Occipital lobe (tissue), 2 donors: ENCODE results near the gene STRN4. TPM values are rescaled to one million over a fixed set of nuclear protein-coding genes. Genes with fewer than 3 reads are reported as not detected.
"Not testable (repeated sequence)": the region's sequence is repeated elsewhere in the genome, so short reads cannot be mapped to it uniquely, and the experiment has no call there.

Source experiments
- DNase-seq: peaks from one replicate; lab custom pipeline; 2025; lab: John Stamatoyannopoulos, UW
- total RNA-seq: library from RNA; depleted of rRNA; stranded (reverse); fragments of >200 nt; gene quantifications from one replicate; pipeline ENCODE4 v1.2.3, GENCODE V29; 2014

STRN4 gene
- total RNA-seq, 1 donor from 2014 or later = 85.2 TPM

GRCh38 chr19:46775642-46776258 lies 29.5 kb upstream of the STRN4 start:
- no peak for DNase-seq

DNA sequence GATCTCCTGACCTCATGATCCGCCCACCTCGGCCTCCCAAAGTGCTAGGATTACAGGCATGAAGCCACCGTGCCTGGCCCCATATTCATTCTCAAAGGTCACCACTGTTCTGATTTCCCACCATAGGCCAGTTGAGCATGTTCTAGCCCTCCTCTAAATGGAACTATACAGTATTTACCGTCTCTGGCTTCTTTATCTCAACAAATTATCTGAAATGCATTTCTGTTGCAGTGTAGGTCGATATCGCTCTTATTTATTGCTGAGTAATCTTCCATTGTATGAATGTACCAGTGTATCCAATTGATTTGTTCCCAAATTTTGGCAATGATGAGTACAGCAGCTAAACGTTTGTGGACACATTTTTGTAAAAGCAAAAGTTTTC lies 26.8 kb upstream of the STRN4 start:
- DNase-seq = no peak

DNA sequence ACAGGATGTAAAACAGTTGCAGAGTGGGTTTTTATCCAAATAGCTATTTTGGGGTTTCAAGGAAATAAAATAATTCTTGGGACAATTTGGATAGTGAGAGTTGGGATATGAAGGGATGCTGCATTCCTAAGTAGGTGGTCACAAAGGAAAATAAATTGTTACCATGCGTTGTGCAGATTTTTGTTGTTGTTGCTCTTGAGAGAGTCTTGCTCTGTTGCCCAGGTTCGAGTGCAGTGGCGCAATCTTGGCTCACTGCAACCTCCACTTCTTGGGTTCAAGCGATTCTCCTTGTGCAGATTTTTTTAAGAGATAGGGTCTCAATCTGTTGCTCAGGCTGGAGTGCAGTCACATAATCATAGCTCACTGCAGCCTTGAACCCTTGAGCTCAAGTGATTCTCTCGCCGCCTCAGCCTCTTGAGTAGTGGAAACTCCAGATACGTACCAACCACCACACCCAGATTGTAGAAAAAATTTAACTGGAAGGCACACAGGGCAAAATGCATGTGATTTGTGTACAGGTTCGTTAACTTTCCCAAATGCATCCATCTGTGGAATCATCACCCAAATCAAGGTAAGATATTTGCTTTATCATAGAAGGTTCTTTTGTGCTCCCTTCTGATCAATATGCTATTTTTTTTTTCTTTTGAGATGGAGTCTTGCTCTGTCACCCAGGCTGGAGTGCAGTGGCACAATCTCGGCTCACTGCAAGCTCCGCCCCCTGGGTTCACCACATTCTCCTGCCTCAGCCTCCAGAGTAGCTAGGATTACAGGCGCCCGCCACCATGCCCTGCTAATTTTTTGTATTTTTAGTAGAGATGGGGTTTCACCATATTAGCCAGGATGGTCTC lies 26.1 kb upstream of the STRN4 start:
- no peak for DNase-seq

- DNase-seq = not testable (repeated sequence)
These were observed 22.5 kb upstream of the STRN4 start for GRCh38 chr19:46768746-46769145.

DNA sequence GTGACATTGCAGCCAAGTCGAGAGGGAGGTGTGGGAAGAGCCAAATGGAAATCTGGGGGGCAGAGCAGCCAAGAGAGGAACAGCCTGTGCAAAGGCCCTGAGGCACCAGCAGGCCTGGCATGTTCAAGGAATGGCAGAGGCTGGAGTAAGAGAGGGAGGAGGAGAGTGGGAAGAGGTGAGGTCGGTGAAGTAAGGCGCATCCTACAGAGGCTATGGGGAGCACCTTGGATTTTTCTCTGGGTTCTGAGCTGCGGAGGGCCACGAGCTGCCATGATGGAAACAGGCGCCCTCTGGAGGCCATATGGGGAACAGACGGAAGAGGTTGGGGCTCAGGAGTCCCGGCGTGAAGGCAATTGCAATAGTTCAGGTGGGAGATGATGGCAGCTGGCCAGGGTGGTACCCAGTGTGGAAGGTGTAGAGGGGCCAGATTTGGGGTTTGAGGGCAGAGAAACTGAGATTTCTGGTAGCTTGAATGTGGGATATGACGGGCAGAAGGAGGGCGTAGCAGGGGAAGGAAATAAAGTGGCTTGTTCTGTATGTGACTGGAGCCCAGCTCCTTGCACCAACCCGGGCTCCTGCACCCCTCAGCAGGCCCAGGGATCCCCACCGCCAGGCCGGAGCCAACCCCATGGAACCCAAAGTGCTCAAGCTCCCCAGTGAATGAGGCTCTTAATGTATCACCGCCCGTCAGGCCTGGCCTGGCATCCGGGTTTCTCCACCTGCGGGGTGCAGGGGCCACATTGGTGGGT lies 20.5 kb upstream of the STRN4 start:
- no peak for DNase-seq

GRCh38 chr19:46764817-46765291 lies 18.6 kb upstream of the STRN4 start:
- DNase-seq = no peak

DNA sequence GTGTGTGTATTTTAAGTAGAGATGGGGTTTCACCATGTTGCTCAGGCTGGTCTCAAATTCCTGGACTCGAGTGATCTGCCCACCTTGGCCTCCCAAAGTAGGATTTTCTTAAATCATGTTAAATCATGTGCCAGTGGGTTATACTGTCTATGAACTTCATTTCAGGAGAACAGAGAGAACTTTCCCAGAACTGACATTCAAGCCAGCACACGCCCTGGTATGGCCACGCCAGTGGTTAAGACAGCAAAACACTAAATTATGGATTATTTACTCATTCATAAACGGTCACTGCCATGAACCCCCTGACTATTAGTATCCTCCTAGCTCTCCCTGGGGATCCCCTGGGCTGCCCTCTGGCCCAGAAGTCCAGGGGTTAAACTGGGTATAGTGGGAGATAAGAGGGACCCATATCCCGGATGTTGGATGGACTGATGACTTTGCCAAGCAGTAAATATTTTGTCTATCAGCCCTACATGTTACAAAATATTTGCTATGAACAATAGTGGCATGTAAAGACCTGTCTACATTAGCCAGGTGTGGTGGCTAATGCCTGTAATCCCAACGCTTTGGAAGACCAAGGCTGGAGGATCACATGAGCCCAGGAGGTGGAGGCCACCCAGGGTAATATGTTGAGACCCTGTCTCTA lies 16.1 kb upstream of the STRN4 start:
- DNase-seq = no peak

- no peak for DNase-seq
These were observed 15.2 kb upstream of the STRN4 start for GRCh38 chr19:46761418-46761831.

DNA sequence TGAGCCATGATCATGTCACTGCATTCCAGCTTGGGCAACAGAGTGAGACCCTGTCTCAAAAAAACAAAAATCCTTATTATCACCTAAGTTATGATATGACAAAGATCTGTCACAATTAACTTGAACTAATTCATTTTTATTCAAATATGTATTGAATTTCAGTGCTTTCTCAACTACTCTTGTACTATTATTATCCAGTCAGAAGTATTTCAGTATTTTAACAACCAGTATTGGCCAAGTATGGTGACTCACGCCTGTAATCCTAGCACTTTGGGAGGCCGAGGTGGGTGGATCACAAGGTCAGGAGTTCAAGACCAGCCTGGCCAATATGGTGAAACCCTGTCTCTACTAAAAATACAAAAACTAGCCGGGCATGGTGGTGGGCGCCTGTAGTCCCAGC lies 14.6 kb upstream of the STRN4 start:
- DNase-seq = not testable (repeated sequence)

- no peak for DNase-seq
These were observed 14.1 kb upstream of the STRN4 start for GRCh38 chr19:46760363-46760762.

- DNase-seq = no peak
These were observed 13.6 kb upstream of the STRN4 start for GRCh38 chr19:46759817-46760333.

DNA sequence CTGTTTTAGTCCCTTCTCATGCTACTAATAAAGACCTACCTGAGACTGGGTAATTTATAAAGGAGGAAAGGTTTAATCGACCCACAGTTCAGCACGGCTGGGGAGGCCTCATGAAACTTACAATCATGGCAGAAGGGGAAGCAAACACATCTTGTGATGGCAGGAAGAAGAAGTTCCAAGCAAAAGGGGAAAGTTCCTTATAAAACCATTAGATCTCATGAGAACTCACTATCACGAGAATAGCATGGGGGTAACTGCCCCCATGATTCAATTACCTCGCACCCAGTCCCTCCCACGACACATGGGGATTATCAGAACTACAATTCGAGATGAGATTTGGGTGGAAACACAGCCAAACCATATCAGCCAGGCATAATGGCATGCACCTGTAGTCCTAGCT lies 13.0 kb upstream of the STRN4 start:
- DNase-seq = no peak

DNA sequence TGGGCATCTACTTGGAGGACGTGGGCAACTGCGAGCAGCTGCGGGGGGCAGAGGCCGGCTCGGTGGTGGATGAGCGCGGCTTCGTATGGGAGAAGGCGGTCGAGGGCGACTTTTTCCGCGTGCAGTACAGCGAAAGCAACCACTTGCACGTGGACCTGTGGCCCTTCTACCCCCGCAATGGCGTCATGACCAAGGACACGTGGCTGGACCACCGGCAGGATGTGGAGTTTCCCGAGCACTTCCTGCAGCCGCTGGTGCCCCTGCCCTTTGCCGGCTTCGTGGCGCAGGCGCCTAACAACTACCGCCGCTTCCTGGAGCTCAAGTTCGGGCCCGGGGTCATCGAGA lies 10.3 kb upstream of the STRN4 start:
- no peak for DNase-seq

DNA sequence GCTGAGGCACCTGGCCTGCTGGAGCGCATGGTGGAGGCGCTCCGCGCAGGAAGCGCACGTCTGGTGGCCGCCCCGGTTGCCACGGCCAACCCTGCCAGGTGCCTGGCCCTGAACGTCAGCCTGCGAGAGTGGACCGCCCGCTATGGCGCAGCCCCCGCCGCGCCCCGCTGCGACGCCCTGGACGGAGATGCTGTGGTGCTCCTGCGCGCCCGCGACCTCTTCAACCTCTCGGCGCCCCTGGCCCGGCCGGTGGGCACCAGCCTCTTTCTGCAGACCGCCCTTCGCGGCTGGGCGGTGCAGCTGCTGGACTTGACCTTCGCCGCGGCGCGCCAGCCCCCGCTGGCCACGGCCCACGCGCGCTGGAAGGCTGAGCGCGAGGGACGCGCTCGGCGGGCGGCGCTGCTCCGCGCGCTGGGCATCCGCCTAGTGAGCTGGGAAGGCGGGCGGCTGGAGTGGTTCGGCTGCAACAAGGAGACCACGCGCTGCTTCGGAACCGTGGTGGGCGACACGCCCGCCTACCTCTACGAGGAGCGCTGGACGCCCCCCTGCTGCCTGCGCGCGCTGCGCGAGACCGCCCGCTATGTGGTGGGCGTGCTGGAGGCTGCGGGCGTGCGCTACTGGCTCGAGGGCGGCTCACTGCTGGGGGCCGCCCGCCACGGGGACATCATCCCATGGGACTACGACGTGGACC lies 9.7 kb upstream of the STRN4 start:
- DNase-seq = no peak

- no peak for DNase-seq
These were observed 9.0 kb upstream of the STRN4 start for GRCh38 chr19:46755077-46755852.

DNA sequence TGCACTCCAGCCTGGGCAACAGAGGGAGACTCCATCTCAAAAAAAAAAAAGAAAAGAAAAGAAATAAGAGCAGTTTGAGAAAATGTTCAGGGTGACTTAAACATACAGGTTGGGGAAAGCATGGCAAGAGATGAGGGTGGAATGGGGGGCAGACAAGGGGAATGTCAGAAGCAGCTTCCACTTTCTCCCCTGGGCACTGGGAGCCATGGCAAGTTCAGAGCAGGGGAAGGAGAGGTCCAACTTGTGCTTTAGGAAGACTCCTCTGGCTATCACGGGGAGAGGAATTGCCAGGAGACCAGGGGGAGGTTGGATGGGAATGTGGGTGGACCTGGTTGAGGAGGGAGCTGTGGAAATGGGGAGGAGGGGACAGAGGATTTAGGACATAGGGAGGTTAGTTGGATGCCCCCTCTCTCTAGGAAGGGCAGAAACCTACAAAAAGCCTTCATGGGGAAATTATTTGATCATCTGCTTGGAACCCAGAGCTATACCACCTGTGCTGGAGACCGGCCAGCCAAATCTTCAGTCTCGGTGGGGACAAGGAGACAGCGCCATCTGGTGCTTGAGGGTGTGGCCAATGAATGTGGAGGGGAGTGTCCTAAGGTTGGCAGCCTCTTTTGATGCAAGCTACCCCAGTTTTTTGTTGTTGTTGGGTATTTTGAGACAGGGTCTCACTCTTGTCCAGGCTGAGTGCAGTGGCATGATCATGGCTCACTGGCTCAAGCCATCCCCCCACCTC lies 7.3 kb upstream of the STRN4 start:
- DNase-seq = no peak

GRCh38 chr19:46748325-46749109 lies 2.3 kb upstream of the STRN4 start:
- no peak for DNase-seq

DNA sequence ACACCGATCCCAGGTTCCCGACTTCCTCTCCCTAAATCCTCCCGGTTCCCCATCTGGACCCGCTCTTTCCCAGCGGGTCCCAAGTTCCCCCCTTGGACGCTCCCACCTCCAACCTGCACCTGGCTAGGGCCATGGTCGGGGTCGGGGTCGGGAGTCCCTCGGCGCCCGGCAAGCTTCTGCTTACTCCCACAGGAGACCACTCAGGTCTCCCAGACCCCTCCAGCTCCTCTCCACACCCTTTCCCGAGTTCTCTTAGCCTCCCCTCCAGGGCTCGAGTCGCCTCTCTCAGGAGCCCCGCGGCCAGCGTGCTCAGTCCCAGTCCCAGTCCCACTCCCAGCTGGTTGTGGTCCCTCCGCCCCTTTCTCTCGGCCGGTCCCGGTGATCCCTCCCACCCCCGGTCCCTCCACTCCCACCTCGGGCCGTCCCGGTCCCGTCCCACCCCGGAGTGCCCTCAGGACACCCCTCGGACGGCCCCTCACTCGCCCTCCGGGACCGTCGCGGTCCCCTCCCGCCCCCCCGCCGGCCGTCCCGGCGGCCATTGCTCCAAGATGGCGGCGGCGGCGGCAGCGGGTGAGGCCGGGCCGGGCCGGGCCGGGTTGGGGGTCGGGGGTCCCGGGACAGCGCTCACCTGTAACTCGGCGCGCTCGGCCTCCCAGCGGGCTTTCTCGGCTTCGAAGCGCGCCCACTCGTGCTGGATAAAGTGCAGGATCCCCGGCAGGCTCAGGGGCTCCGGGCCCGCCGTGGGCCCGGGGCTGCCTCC lies 549 bp downstream of the STRN4 start, which contains the start of gene FKRP:
TSS of gene FKRP (plus strand) at position 537 of the 760 bp plus-strand sequence. CDS start 9,394 bp downstream, outside the sequence.
- DNase-seq = no peak
